GM12875 (cell line): ENCODE data around the gene GNB1L.

Experiments
- H3K4me3 ChIP-seq: one replicate; pipeline ENCODE4 v1.5.1; 2011; ENCODE audit warnings: low read depth, low read length, control low read depth
- TF ChIP-seq, protein P1 (sequence below): IDR thresholded peaks from 2 replicates; pipeline ENCODE4 v1.5.1; 2011; ENCODE audit warnings: low read depth, mild to moderate bottlenecking, control low read depth, inconsistent platforms, low read length, moderate library complexity, borderline replicate concordance; ENCODE audit not compliant: insufficient read depth

The GNB1L gene

DNA sequence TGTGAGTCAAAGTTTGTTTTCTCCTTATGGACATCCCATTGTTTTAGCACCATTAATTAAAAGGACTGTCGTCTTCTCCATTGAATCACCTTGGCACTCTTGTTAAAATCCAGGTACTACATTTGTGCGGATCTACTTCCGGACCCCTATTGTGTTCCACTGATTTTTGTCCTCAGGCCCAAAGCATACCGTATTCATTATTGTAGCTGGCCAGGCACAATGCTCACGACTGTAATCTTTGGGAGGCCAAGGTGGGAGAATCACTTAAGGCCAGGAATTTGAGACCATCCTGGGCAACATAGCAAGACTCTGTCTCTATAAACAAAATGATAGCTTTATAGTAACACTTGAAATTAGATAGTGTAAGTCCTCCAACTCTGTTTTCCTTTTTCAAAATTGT is 8.9 kb upstream of the GNB1L start:
- TF ChIP-seq, protein P1, sequence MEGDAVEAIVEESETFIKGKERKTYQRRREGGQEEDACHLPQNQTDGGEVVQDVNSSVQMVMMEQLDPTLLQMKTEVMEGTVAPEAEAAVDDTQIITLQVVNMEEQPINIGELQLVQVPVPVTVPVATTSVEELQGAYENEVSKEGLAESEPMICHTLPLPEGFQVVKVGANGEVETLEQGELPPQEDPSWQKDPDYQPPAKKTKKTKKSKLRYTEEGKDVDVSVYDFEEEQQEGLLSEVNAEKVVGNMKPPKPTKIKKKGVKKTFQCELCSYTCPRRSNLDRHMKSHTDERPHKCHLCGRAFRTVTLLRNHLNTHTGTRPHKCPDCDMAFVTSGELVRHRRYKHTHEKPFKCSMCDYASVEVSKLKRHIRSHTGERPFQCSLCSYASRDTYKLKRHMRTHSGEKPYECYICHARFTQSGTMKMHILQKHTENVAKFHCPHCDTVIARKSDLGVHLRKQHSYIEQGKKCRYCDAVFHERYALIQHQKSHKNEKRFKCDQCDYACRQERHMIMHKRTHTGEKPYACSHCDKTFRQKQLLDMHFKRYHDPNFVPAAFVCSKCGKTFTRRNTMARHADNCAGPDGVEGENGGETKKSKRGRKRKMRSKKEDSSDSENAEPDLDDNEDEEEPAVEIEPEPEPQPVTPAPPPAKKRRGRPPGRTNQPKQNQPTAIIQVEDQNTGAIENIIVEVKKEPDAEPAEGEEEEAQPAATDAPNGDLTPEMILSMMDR = no peak
- no peak overlapping the region for H3K4me3 ChIP-seq

DNA sequence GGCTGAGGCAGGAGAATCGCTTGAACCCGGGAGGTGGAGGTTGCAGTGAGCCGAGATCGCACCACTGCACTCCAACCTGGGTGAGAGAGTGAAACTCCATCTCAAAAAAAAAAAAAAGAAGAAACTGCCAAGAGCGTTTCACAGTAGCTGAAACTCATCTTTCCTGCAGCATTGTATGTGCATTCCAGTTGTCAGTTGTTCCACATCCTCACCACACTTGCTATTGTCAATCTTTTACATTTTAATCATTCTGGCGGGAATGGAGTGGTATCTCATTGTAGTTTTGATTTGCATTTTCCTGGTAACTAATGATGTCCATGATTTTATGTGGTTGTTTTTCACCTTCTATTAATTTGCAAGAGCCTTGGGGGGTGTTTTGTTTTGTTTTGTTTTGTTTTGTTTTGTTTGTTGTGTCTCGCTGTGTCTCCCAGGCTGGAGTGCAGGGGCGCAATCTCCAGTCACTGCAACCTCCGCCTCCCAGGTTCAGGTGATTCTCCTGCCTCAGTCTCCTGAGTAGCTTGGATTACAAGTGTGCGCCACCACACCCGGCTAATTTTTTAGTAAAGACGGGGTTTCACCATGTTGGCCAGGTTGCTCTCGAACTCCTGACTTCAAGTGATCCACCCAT is 8.1 kb upstream of the GNB1L start:
- H3K4me3 ChIP-seq = no peak overlapping the region
- TF ChIP-seq, protein P1 = no peak

DNA sequence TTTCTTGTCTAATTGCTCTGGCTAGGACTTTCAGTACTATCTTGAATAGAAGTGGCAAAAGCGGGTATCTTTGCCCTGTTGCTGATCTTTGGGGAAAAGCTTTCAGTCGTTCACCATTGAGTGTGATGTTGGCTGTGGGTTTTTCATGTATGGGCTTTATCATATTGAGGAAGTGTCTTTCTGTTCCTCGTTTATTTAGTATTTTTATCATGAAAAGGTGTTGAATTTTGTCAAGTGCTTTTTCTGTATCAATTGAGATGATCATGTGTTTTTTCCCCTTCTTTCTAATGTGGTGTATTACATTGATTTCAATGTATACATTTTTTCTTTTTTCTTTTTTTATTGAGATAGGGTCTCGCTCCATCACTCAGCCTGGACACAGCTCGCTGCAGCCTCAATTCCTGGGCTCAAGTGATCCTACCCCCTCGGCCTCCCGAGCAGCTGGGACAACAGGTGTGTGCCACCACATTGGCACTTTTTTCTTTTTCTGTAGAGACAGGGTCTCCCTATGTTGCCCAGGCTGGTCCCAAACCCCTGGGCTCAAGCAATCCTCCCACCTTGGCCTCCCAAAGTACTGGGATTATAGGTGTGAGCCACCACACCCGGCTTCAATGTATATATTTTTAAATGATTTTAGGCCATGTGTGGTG is 5.3 kb upstream of the GNB1L start:
- TF ChIP-seq, protein P1 = no peak
- H3K4me3 ChIP-seq = no peak overlapping the region

DNA sequence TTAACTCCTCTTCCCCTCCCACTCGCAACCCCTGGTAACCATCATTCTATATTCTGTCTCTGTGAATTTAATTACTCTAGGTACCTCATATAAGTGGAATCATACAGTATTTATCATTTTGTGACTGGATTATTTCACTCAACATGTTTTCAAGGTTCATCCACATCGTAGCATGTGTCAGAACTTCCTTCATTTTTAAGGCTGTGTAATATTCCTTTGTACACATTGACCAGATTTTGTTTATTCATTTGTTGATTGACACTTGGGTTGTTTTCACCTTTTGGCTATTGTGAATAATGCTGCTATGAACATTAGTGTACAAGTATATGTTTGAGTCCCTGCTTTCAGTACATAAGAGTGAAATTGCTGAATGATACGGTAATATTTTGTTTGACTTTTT is 2.7 kb upstream of the GNB1L start:
- TF ChIP-seq, protein P1 = no peak
- no peak overlapping the region for H3K4me3 ChIP-seq

DNA sequence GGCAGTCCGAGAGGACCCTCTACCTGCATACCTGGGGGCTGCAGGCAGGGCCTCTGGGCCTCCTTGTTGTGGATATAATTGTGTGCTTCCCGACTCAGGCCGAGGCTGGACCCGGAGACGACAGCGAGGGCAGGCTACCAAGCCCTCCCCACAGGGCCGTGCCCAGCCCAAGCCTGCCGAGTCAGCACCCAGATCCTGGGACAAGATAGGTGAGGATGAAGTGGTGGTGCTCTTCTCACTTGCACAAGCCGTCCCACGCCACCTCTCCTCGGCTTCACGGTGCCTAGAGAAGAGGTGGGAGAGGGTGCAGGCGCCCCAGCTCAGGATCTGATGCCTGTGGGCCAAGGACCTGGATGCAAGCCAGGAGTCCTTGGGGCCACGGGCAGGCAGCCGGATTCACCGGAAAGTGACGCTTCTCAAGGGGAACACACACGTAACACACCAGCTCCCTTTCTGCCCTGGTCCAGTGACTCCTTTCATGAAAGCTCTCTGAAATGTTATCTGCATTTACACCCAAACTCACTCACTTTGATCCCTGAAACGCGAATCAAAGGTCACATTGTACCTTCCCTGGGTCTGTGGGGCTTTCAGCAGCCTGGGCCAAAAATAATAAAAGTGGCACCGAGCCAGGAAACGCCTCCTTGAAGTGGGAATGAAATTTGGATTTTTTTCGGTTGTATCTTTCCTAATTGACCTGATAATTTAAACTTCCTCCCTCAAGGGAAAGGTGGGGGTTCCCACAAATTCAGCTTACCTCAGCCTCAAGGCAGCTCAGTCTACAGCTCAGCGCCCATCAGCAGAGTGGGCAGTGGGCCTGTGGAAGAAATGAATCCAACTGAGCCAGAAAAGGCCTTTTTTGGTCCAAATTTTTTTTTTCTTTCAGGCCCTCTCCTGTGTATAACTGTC is 1.1 kb upstream of the GNB1L start:
- TF ChIP-seq, protein P1 = no peak
- peak overlapping the region; percentile 95 for H3K4me3 ChIP-seq

DNA sequence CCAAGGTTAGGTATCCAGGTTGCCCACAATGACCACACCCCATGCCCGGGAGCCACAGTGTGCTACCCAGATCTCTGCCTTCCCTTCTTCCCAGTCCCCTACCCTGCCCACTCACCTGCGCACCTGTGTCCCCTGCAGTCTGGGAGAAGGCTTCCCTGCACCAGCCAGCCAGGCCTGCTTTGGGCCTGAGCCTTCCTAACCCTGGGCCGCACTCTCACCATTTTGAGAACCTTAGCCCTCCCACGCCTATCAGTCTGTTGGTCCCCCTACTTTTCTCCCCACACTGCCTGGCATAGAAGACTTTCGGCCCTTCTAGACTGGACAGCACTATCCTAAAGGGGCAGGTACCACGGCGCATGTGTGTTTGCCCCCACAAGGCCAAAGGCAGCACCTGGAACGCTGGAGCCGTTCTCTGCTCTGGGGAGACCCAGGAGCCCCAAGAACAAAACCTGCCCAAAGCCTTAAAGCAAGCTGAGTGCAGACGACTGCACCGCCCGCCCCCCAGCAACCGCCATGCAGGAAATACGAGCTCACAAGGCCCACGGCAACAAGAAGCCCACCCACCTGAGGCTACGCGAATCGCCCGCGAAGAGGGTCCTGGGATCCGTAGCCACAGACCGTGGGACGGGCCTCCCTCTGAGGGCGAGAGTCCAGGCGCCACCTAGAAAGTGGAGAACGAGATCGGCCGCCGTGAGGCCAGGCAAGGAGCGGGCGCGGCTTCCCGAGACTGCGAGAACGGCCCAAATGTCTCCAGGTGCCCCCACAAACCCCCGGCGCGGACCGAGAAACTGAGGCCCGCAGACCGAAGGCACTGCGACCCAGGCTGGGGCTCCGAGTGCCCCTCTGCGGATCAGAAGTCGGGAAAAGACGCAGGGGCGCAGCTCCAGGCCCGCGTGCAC is 546 bp downstream of the GNB1L start:
- peak overlapping the region; percentile 95 for H3K4me3 ChIP-seq
- TF ChIP-seq, protein P1 = no peak
